GM04503 (cell line): ENCODE measurements around the gene CAMK2N1.
A peak's percentile ranks its signal among the peaks of the same experiment; 100 is the strongest.
"Not testable (repeated sequence)": the region's sequence is repeated elsewhere in the genome, so short reads cannot be mapped to it uniquely, and the experiment has no call there.

Experiments used
- DNase-seq: peaks from one replicate; pipeline ENCODE4 v3.0.0-alpha.2; 2012; ENCODE audit warnings: low read depth

Gene CAMK2N1

DNA sequence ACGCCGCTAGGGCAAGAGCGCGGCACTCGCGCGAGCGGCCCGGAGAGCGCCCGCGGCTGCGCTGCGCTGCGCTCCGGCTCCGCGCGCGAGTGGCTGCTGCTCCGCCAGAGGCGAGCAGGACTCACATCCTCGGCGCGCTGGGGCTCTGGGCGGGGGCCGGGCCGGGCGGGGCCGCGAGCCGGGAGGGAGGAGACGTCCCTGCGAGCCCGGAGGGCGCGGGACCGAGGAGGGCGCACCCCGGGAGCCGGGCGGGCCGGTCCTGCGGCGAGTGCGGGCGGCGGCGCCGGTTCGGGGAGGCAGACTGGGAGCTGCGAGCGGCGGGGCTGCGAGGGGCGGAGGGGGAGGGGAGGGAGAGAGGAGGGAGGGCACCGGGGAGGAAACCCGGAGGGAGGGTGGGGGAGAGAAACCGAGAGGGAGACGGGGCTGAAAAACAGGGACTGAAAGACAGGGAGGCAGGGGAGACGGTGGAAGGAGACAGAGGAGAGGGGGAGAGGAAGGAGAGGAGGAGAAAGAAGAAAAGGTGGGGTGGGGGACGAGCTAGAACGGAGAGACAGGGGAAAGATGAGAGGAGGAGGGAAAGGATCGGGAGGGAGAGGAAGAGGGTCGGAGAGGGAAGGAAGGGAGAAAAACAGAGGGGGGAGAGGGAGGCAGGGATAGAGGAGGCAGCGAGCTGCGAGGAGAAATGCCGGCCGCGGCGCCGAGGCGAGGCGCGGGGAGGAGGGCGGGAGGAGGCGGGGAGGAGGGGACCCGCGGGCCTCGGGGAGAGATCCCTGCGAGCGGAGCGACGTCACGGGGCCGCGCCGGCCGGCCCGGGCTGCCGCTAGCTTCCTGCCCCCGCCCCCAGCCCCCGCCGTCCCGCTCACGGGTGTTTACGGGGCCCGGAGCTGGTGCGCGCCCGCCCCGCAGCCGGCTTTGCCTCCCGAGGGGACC lies at the start of gene CAMK2N1:
Gene CAMK2N1 (minus strand): TSS at position 684 of the 930 bp plus-strand sequence. CDS start 831 bp downstream, outside the sequence.
- no peak for DNase-seq

DNA sequence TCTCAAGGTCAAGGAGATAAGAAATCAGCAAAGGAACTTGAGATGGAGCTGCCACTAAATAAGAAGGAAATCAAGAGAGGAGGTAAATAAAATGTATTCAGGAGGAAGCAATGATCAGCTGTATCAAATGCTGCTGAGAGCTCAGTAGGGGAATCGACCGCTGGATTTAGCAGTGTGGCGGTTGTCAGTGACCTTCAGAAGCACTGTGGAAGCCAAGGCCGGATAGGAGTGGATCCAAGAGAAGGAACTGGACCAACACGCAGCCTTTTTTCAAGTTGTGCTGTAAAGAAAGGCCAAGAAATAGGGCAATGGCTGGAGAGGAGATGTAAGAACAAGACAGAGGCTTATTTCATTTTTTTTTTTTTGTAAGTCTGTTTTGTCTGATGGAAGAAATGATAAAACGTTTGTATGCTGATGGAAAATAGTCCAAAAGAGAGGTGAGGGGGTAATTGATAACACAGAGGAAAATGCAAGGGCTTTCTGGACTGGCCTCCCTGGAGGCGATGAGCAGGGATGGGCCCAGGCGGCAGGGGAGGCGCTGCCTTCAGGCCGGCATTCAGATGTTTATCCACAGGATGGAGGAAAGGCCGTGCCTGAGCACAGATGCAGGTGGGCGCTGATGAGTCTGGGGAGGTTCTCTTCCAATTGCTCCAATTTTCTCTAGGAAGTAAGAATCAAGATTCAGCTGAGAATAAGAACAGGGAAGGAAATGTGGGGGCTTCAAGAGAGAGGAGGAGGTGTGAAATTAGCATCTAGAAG lies 48.8 kb upstream of the CAMK2N1 start:
- no peak for DNase-seq

DNA sequence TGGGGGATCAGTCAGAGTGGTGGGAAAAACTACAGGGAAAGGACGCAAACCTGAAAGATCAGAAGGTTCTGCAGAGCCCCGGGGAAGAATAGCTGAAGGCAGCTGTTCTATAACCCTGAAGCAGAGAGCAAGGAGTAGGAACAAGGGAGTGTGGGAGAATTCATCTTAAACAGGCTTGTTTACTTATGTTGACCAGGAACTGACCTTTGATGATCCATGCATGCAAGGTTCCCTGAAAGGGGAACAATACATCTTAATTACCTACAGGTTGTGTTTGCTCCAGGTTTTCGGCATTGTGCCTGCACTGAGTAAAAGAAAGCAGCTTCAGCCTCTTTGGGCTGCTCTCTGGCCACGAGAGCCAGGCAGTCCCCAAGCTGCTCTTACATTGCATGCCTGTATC lies 47.6 kb upstream of the CAMK2N1 start:
- no peak for DNase-seq

DNA sequence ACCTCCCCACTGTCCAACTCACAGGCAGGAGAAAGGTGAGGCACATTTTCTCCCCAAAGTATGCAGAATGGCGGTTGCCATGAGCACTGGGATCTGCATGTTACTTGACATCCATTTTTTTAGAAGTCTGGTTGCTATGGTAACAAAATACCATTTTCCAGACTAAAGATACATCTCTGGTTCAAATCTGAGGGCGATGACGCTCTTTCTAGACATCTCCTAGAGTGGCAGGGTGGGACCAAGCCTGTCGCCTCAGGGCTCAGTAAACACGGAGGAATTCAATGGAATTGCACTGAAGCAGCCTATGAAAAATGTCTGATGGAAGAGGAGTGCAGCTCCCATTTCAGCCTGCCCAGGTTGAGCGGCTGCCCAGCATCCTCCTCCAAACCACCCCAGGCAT lies 44.9 kb upstream of the CAMK2N1 start:
- no peak for DNase-seq

DNA sequence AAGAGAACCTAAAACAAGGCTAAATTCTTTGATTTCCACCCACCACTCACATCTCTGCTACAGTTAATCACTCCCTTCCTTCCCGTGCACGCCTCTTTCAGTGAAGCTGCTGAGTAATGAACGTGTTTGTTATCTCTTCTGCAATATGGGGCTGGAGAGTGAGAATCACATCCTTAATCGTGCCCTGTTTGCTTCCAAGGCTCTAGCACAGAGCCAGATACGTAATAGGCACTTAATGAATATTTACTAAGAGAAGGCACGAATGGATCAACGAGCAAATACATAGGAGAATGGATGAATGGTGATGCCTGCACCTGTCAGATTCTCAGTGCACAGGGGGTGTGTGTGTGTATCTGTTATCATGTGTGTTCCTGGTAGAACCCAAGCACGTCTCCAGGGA lies 44.3 kb upstream of the CAMK2N1 start:
- no peak for DNase-seq

DNA sequence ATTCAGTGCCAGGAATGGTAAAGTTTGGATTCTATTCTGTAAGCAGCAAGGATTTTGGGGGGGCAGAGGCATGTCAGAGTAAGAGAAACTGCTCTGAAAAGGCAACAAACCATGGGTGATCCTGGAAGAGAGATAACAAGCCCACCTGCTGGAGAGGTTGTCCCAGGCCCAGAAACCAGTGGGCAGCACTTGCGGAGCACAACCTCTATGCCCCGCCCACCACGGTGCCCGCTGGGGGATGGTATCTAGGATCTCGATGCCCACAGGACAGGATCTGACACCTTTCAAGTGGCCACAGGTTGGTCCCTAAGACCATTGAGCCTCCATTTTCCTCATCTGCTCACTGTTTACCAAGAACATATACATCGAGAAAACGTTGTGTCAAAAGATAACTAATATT lies 42.2 kb upstream of the CAMK2N1 start:
- no peak for DNase-seq

DNA sequence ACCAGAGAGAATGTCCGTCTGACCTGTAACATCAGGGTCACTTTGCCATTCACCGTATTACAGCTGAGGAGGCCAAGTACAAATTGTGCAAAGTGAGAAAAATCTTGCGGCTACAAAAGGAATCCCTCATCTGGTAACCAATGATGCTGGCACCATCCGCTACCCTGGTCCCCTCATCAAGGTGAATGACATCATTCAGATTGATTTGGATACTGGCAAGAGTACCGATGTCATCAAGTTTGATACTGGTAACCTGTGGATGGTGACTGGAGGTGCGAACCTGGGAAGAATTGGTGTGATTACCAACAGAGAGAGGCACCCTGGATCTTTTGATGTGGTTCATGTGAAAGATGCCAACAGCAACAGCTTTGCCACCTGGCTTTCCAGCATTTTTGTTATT lies 40.3 kb upstream of the CAMK2N1 start:
- no peak for DNase-seq

DNA sequence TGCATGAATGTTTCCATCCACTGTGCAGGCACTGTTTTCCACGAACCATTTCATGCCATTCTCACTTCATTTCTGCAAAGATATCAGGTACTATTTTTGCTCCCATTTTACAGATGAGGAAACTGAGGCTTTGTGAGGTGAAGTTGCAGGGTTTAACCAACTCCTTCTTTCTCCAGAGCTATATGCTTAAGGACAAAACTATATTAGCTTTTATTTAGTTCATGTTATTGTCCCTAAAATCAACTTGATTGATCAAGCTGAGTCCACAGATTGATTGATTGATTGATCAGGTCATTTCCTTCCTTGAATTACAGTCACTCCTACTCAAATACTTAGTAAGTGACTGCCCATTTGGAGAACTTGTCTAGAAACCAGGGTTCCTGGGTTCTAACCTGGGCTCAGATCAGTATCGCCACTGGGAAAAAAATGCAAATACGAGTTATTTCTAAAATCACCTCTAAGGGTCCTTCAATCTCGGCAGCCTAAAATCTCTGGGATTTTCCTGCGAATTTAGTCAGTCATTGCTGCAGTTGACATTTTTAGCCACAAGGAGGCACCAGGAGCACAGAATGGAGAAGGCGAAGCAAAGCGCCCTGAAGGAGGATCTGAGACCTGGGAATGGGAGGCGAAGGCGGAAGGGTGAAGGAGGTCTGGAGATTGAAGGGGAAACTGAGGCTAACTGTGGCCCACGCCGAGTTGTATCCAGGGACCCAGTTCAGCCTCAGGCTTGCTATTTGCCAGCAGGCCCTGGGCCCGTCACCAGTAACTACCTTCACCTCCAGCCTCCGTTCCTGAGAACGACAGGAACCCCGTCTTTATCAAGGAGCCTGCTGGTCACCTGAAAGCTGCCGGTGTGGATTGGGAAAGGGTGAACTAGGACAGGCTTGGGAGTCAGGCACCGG lies 36.2 kb upstream of the CAMK2N1 start:
- DNase-seq = peak; percentile 22

DNA sequence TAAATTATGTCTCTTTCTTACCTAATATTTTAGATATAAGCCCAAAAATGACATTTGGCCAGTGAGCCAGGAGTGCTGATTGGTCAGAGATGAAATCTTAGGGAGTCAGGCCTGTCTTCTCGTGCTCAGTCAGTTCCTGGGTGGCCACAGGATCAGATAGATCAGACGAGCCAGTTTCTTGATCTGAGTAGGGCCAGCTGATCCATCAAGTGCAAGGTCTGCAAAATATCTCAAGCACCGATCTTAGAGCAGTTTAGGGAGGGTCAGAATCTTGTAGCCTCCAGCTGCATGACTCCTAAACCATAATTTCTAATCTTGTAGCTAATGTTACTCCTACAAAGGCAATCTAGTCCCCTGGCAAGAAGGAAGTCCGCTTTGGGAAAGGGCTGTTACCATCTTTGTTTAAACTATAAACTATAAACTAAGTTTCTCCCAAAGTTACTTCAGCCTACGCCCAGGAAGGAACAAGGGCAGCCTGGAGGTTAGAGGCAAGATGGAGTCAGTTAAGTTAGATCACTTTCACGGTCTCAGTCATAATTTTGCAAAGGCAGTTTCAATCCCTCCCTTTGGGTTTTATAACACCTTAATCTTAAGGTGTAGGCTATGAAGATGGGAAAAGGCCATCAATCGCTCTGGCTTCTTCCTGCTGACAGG lies 33.7 kb upstream of the CAMK2N1 start:
- not testable (repeated sequence) for DNase-seq

DNA sequence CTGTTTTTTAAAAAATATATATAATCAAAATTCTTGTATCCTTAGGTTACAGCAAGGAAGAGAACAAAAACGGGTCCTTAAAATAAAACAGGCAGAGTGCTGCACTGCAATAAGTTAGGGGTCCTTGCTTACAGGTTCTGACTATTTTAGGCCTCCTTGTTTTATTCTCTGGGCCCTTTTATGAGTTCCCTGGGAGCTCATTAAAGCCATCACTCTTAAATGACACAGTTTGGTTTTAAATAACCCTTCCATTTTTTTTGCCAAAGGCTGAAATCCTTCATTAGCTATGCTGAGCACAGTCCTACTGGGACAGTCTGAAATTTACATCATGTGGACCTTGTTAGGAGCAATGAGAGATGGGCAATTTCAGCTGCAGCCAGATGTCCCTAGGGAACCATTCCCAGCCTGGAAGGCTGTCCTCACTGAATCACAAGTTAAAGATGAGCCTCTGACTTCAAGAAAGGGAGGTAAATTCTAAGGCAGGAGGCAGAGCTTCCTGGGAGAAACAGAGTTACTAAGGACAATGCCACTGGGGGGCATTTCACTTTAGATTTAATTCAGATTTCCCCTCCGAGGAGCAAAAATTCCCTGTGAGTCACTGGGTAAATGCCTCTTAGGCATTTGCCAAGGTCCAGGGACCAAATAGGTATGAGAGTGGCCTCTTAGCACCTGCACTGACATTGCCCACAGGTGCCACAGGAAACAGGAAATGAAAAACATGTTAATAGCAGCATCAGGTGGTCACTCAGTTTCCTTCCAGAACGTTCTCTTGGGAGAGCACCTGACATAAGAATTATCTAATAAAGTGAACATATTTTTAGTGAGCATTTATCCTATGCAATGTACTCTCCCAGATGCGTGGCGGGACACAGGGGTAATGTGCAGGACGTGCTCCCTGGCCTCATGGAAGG lies 25.8 kb upstream of the CAMK2N1 start:
- peak; percentile 59 for DNase-seq

DNA sequence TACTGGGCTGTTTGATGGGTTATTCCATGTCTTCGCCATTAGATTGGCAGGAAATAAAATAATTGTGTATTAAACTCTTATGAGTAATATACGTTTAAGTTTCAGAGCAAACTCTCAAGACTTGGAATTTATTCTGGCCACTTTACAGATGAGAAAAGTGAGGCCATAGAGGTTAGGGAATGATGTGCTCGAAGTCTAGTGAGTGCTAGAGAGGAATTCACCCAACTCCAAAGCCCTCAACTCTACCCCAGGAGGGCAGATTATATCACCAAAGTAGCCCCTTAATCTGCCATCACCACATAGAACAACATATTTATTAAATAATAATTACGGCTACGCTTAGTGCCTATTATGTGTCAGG lies 22.4 kb upstream of the CAMK2N1 start:
- no peak for DNase-seq

DNA sequence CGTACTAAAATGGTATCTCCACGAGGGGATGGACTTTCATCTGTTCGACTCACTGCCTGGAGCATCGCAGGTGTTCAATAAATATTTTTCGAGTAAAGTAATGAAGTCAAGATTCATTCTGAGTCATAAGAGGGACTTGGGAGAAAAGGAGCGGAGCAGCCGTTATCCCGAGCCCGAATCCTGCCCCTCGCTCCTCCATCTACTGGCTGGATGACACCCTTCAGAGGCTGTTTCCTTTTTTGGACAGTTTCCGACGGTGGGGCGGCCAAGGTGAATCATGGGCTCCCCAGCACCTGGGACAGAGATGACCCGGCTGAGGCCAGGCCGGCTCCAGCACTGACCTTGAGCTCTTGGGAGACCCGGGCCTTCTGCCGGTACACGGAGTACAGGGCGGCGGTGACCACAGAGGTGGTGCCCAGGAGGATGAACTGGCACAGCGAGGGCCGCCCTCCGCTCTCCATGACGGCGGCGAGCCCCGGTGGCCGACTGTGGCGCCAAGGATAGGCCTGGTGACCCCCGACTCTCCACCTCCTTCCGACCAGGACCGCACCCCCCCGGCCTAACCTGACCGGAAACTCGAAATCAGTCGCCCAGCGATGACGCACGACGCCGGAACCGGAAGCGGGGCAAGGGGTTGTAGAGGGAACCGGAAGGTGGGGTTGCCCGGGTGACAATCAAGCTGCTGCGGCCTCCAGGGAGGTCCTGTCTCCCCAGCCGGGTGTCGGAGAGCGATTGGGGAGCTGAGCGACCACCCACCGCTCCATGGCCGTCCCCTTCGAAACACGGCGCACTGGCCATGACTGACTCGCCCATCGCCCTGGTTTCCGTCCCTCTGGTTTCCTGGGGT lies 21.8 kb upstream of the CAMK2N1 start, which contains the start of gene MUL1:
Gene MUL1 (minus strand): TSS at position 588 of the 847 bp plus-strand sequence. CDS start 127 bp downstream, at position 461.
- DNase-seq = peak; percentile 63

DNA sequence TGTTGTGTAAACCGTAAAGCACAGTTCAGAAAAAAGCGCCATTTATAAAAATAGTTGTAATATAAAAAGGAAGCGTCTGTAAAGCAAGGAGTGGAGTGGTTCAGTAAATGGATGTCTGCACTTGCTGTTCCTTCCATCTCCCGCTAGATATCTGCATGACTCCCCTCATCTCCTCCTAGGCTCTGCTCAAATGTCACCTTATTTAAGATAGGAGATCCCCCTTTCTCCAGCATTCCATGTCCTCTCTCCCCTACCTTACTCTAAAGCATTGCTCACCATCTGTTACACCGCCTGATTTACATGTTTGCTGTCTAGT lies 21.2 kb upstream of the CAMK2N1 start:
- DNase-seq = no peak

DNA sequence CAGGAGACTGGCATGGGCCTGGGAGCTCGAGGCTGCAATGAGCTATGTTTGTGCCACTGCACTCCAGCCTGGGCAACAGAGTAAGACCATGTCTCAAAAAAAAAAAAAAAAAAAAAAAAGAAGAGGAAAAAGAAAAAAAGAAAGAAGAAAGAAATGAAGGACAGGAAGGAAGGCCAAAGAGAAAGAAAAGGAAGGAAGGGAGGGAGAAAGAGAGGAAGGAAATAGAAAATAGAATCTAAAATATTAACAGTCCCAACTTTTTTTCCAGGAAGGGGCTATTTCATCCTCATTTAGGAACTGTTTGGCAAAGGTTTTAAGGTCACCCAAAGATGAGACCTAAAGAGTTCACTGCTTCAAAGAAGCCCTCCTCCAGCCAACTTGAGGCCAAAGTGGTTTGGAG lies 19.5 kb upstream of the CAMK2N1 start:
- no peak for DNase-seq

DNA sequence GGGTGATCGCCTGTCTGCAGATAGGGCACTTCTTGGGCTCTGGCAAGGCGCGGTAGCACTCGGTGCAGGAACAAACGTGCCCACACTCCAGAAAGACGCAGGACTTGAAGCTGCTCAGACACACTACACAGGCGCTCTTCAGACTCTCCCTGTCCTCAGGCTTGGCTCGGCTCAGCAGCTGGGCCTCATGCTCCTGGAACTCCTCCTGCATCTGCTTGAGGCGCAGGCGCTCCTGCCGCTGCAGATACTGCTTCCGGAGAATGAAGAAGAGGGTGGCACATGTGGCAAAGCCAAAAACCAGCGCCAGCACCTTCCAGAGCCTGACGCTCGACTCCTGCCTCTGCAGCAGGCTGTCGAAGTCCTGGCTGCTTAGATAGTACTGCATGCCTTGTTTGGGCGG lies 14.7 kb upstream of the CAMK2N1 start:
- DNase-seq = no peak

DNA sequence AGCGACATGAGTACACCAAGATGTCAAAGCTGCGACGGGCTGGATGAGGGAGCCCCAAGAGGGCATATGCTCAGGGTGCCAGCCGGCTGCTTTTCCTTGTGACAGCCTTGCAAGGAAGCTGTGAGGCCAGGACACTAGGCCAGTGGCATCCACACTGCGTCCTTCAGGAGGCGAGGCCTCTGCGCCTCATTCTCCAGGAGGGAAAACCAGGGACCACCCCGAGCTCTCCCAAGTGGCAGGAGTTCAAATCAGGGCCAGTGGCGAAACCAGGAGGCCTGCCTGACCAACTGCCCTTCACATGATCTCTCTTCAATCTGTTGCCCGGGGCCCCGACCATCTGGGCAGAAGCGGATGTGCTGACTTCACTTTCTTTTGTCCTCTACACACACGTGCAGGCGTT lies 13.7 kb upstream of the CAMK2N1 start:
- DNase-seq = no peak

DNA sequence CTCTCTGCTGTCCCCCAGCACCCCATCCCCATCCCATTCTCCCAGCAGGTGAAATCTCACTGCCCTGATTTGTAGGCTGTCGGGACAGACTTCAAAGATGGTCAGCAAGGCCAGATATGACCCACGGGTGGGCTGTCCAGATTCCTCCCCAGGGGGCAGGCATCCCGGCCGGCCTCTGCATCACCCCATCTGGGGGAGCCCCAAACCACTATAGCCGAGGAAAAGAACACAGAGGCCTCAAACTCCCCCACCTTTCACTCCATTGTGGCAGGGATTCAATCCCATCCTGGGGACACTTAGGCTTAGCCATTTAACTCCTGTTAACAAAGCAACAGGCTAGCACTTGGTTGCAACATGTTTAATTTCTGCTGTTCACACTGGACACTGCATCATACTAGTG lies 13.1 kb upstream of the CAMK2N1 start:
- DNase-seq = no peak

DNA sequence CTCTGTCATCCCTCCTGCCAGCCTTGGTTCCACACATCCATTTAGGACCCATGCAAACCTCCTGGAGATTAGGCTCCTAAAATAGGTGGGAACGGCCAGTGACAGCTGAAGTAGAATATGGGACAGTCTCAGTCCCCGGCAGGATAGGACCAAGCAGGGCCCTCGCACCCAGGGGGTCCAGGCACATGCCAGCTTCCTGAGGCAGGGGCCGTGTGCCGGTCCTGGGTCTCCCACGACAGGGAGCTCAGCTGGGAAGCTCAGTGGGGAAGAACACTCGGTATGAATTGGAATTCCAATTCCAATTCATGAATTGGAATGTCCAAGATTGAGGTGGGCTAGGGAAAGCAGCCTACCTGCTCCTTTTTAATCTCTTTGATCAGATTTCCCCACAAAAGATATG lies 12.1 kb upstream of the CAMK2N1 start:
- no peak for DNase-seq

DNA sequence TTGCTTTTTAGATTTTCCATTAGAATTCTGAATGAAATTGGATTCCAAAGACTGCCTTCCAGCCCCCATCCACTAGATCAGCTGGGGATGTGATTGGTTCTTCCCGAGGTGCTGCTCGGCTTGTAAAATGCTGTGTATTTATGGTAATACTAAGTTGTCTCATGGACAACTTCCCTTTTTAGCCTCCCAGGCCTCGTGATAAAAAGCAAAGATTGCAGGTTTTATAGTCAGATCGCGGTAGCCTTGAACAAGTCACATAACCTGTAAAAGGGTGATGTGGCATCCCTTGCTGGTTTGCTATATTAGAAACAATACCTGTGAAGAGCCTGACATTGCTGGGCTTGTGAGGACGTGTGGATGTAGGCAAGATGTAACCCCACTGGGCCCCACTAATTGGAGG lies 11.5 kb upstream of the CAMK2N1 start:
- no peak for DNase-seq
